ENCODE results near the gene NDUFB7. TPM values are rescaled to one million over a fixed set of nuclear protein-coding genes. Genes with fewer than 3 reads are reported as not detected.

NDUFB7 gene
- total RNA-seq, 3 donors from 2014 or later, result 172 to 255 (median 241) TPM

DNA sequence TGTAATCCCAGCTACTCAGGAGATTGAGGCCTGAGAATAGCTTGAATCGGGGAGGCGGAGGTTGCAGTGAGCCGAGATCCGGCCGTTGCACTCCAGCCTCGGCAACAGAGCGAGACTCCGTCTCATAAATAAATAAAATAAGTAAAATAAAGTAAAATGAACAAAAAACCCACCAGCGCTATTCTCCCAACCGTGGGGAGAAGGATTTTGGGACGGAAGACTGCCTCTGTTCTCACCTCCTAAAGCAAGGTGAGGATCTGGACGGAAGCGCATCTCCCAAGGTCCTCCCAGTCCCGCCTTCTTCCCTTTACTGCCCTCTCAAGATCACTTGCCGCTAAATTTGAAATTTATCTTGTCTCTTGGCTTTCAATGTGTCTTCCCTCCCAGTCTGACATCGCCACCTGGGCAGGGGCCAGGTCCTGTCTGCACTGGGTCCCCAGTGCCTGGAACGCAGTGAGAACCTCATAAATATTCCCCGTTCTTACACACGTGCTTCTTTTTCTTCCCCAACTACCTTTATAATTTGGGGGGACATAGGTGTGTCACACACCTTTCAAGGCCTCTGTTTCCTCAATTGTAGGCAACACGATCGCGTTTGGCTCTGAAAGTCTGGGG is 52.5 kb downstream of the NDUFB7 start:
- DNase-seq, result peak in 1 of 3 donors; percentile 57
- peaks cover 6% of the 10 kb centered on the region for H3K36me3 ChIP-seq (ENCODE audit: low read depth)
- TF ChIP-seq, protein P1, sequence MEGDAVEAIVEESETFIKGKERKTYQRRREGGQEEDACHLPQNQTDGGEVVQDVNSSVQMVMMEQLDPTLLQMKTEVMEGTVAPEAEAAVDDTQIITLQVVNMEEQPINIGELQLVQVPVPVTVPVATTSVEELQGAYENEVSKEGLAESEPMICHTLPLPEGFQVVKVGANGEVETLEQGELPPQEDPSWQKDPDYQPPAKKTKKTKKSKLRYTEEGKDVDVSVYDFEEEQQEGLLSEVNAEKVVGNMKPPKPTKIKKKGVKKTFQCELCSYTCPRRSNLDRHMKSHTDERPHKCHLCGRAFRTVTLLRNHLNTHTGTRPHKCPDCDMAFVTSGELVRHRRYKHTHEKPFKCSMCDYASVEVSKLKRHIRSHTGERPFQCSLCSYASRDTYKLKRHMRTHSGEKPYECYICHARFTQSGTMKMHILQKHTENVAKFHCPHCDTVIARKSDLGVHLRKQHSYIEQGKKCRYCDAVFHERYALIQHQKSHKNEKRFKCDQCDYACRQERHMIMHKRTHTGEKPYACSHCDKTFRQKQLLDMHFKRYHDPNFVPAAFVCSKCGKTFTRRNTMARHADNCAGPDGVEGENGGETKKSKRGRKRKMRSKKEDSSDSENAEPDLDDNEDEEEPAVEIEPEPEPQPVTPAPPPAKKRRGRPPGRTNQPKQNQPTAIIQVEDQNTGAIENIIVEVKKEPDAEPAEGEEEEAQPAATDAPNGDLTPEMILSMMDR (IDR thresholded peaks at IDR 0.05), result no peak
- no peak for ATAC-seq
- no peak overlapping the region for H3K4me3 ChIP-seq
- intact Hi-C loops (cut with DNase I, micrococcal nuclease), result no loop called here
- peaks cover 34% of the 10 kb centered on the region for H3K4me1 ChIP-seq (ENCODE audit: low read depth)
- H3K9me3 ChIP-seq, result no peaks in the 10 kb centered on the region

DNA sequence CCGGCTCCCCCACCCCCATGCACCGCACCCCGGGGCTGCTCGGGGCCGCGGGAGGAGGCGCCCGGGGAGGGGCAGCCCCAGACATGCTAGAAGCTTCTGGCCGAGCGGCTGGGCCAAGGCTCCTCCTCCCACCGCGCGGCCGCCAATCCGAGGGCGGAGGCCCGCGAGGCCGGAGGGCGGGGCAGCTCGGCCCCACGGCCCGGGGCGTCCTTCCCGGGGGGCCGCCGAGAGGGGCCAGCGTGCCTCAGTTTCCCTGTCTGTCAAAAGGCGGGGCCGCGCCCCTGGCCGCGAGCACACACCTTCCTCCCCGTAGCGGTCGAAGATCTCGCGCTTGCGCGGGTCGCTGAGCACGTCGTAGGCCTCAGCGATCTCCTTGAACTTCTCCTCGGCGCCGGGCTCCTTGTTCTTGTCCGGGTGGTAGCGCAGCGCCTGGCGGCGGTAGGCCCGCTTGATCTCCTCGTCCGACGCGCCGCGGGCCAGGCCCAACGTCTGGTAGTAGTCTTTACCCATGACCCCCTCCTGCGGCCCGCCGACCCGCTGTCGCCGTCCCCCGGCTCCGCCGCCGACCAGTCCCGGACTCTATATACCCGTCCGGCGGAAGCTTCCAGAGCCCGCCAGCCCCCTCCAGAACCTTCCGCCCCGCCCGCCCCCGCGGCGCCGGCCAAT is 53.9 kb downstream of the NDUFB7 start, which contains the start of gene DNAJB1:
Gene DNAJB1 (minus strand): TSS at position 558 of the 666 bp plus-strand sequence. CDS start 48 bp downstream, at position 510.
- H3K9me3 ChIP-seq, result no peaks in the 10 kb centered on the region
- DNase-seq, result peak; percentile 86 to 92 (median 91)
- peak; percentile 78 for ATAC-seq
- TF ChIP-seq, protein P1 (IDR thresholded peaks at IDR 0.05), result no peak
- H3K4me3 ChIP-seq, result peak within 1 kb of the TSS; percentile 88
- intact Hi-C loops (cut with DNase I, micrococcal nuclease), result no loop called here
- H3K36me3 ChIP-seq (ENCODE audit: low read depth), result peaks cover 6% of the 10 kb centered on the region
- peaks cover 34% of the 10 kb centered on the region for H3K4me1 ChIP-seq (ENCODE audit: low read depth)

DNA sequence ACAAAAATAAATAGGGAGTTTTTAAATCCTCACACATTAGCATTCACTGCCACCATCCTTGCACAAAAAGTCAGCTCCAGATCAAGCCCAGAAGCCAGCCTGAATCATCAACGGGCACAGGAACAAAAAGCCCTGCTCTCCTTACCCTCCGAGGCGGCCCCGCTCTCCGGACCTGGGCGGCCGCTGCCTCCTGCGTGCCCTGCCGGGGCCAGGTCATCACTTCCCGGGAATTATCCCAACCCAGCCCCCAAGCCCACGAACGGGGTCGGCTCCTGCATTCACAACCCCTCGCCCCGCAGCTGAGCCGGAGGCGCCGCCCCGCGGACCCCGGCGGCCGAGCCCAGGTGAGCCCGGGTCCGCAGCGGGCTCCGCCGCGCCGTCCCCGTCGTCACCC is 54.4 kb downstream of the NDUFB7 start:
- H3K9me3 ChIP-seq, result no peaks in the 10 kb centered on the region
- TF ChIP-seq, protein P1 (IDR thresholded peaks at IDR 0.05), result no peak
- peaks cover 6% of the 10 kb centered on the region for H3K36me3 ChIP-seq (ENCODE audit: low read depth)
- intact Hi-C loops (cut with DNase I, micrococcal nuclease), result no loop called here
- no peak for DNase-seq
- H3K4me1 ChIP-seq (ENCODE audit: low read depth), result peaks cover 34% of the 10 kb centered on the region
- ATAC-seq, result no peak
- peak overlapping the region; percentile 88 for H3K4me3 ChIP-seq

DNA sequence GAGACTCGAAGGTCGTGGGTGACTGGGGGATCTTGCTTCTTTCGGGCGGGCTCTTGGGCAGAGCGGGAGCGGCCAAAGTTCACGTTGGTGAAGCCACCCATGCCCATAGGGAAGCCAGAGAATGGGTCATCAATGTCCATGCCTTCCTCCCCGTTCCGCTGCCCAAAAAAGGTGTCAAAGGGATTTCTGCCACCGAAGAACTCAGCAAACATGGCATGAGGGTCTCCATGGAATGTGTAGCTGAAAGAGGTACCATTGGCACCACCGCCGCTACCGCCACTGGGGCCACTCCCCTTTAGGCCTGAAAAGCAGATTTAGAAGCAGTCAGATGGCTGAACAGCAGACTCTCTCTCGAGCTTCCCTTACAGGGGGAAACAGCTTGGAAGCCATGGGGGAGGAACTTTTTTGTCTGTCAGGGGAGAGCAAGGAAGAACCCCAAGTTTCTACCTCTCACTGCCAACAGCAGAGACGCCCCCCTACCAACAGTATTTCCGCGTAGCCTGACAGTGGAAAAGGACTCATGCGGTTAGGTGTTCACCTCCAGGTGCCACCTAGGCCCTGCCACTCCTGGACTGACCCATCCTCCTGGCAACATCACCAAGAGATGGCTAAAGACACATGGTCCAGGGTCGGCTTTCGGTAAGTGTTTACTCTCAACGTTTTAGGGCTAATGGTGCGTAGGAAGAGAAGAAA is 55.0 kb downstream of the NDUFB7 start:
- ATAC-seq, result no peak
- DNase-seq, result peak in 1 of 3 donors; percentile 55
- peaks cover 6% of the 10 kb centered on the region for H3K36me3 ChIP-seq (ENCODE audit: low read depth)
- H3K9me3 ChIP-seq, result no peaks in the 10 kb centered on the region
- intact Hi-C loops (cut with DNase I, micrococcal nuclease), result no loop called here
- peak overlapping the region; percentile 88 for H3K4me3 ChIP-seq
- TF ChIP-seq, protein P1 (IDR thresholded peaks at IDR 0.05), result no peak
- peaks cover 34% of the 10 kb centered on the region for H3K4me1 ChIP-seq (ENCODE audit: low read depth)

Small RNA genes within 50 kb of the gene (microRNA-seq; reads per million reads assigned to microRNA genes)
- 1.6 reads per million for gene MIR639

Other genes with a start within 250 kb of the NDUFB7 start
- 100 to 1,000 TPM in 2 of 3 donors, 10 to 100 TPM in 1; 92.7 to 130 (median 127) TPM for gene ADGRE5, start 190.6 kb downstream of the NDUFB7 start, total RNA-seq
- gene DDX39A, start 152.7 kb downstream of the NDUFB7 start, total RNA-seq, result 10 to 100 TPM; 56.9 to 85.5 (median 66.5) TPM
- 100 to 1,000 TPM in 1 of 3 donors, 10 to 100 TPM in 2; 30.1 to 117 (median 42.0) TPM for gene PKN1, start 138.8 kb downstream of the NDUFB7 start, total RNA-seq
- 1 to 10 TPM in 1 of 3 donors, under 1 TPM in 2; 0.41 to 1.2 (median 0.63) TPM for gene PTGER1, start 96.7 kb downstream of the NDUFB7 start, total RNA-seq
- 100 to 1,000 TPM; 199 to 374 (median 300) TPM for gene GIPC1, start 75.9 kb downstream of the NDUFB7 start, total RNA-seq
- gene DNAJB1, start 53.7 kb downstream of the NDUFB7 start, total RNA-seq, result 100 to 1,000 TPM; 104 to 110 (median 107) TPM
- 100 to 1,000 TPM in 2 of 3 donors, 10 to 100 TPM in 1; 94.4 to 155 (median 141) TPM for gene TECR, start 42.5 kb downstream of the NDUFB7 start, total RNA-seq
- under 1 TPM in 2 of 3 donors, not detected in 1; 0.29 to 0.34 TPM for gene CLEC17A, start 11.0 kb upstream of the NDUFB7 start, total RNA-seq
- under 1 TPM in 1 of 3 donors, not detected in 2; 0.24 TPM for gene ADGRE3, start 102.8 kb upstream of the NDUFB7 start, total RNA-seq
- 10 to 100 TPM in 2 of 3 donors, 1 to 10 TPM in 1; 8.7 to 25.9 (median 10.7) TPM for gene ZNF333, start 118.0 kb upstream of the NDUFB7 start, total RNA-seq
- 1 to 10 TPM; 1.1 to 4.2 (median 1.9) TPM for gene ADGRE2, start 206.5 kb upstream of the NDUFB7 start, total RNA-seq

Data from mucosa of descending colon (tissue), 3 donors.